Bronchial epithelial cell (primary cell): Measurements from ENCODE around the gene CCL17. TPM values are rescaled to one million over a fixed set of nuclear protein-coding genes. Genes with fewer than 3 reads are reported as not detected.

Experiments
- DNase-seq: peaks from one replicate; pipeline ENCODE4 v3.0.0-alpha.2; 2010; ENCODE audit warnings: low read depth
- FAIRE-seq: peaks from 2 replicates; lab custom pipeline; 2011; peaks lifted over from hg19 to GRCh38; lab: Jason Lieb, UNC
- H3K27me3 ChIP-seq: 2 replicates; pipeline ENCODE4 v1.5.1; 2011; ENCODE audit warnings: low read length; ENCODE audit not compliant: control insufficient read depth, insufficient read depth
- H3K36me3 ChIP-seq: 2 replicates; pipeline ENCODE4 v1.5.1; 2011; ENCODE audit warnings: low read length; ENCODE audit not compliant: control insufficient read depth, insufficient read depth
- H3K4me3 ChIP-seq: 2 replicates; pipeline ENCODE4 v1.5.1; 2011; ENCODE audit warnings: mild to moderate bottlenecking, low read depth, low read length, control low read depth
- CTCF ChIP-seq: IDR thresholded peaks from 2 replicates; pipeline ENCODE4 v1.5.1; 2011; ENCODE audit warnings: mild to moderate bottlenecking, moderate library complexity, low read length, control low read depth, inconsistent platforms; ENCODE audit not compliant: insufficient read depth, severe bottlenecking
- total RNA-seq: library from RNA; depleted of rRNA; stranded (reverse); fragments of >200 nt; gene quantifications from 2 replicates; pipeline ENCODE4 v1.2.1, GENCODE V29; 2014

The CCL17 gene
- total RNA-seq, 1 donor from 2014 or later = not detected

- H3K4me3 ChIP-seq = no peak overlapping the region
- H3K36me3 ChIP-seq = no peaks in the 10 kb centered on the region
- no peak for TF ChIP-seq CTCF
- no peak for DNase-seq
- no peak for FAIRE-seq
- H3K27me3 ChIP-seq = no peaks in the 10 kb centered on the region
These were observed 14.9 kb downstream of the CCL17 start for GRCh38 chr16:57419506-57419905.

- Histone ChIP-seq H3K36me3 (no peaks in the 10 kb centered on the region), H3K27me3 (no peaks in the 10 kb centered on the region), H3K4me3 (no peak overlapping the region)
- FAIRE-seq (no peak), DNase-seq (peak; percentile 53)
- TF ChIP-seq CTCF = peak; percentile 57
These were observed 17.7 kb downstream of the CCL17 start for GRCh38 chr16:57422026-57422944.

GRCh38 chr16:57423152-57423551, 18.6 kb downstream of the CCL17 start:
- TF ChIP-seq CTCF = no peak
- Histone ChIP-seq H3K36me3 (no peaks in the 10 kb centered on the region), H3K4me3 (no peak overlapping the region), H3K27me3 (no peaks in the 10 kb centered on the region)
- DNase-seq = no peak
- no peak for FAIRE-seq

GRCh38 chr16:57424583-57424982, 20.0 kb downstream of the CCL17 start:
- DNase-seq = no peak
- no peak for FAIRE-seq
- peaks cover 4% of the 10 kb centered on the region for H3K36me3 ChIP-seq
- H3K4me3 ChIP-seq = no peak overlapping the region
- TF ChIP-seq CTCF = no peak
- no peaks in the 10 kb centered on the region for H3K27me3 ChIP-seq

- H3K36me3 ChIP-seq = peaks cover 14% of the 10 kb centered on the region
- DNase-seq = no peak
- TF ChIP-seq CTCF = no peak
- no peak for FAIRE-seq
- H3K4me3 ChIP-seq = no peak overlapping the region
- H3K27me3 ChIP-seq = no peaks in the 10 kb centered on the region
These were observed 21.8 kb downstream of the CCL17 start for GRCh38 chr16:57426356-57426755.
